ENCODE results near the gene RPL13.

- TF ChIP-seq CTCF (IDR thresholded peaks at IDR 0.05 in 8 of 11, conservative IDR thresholded peaks at IDR 0.05 in 3 of 11) (no peak), POLR2A (IDR thresholded peaks at IDR 0.05) (no peak)
Measured at GRCh38 chr16:89530401-89531381, 29.8 kb upstream of the RPL13 start.
